H1 (cell line): ENCODE data around the gene CORT. TPM values are rescaled to one million over a fixed set of nuclear protein-coding genes. Genes with fewer than 3 reads are reported as not detected.

ENCODE experiments used
- CREB1 ChIP-seq: IDR thresholded peaks from 2 replicates; pipeline ENCODE4 v1.6.1; 2012; ENCODE audit warnings: inconsistent platforms
- SUZ12 ChIP-seq: fragments of 200-600 bp; sonication (generic); IDR thresholded peaks from 2 replicates; pipeline ENCODE4 v1.6.1; 2012; ENCODE audit warnings: mild to moderate bottlenecking, inconsistent platforms, low read length, moderate library complexity, mixed read lengths
- polyA plus RNA-seq, 7 experiments: library from polyadenylated mRNA; depleted of rRNA in 3 of 7; stranded (reverse) in 5 of 7; unstranded in 2 of 7; fragments of >200 nt in 5 of 7; fragments of 200-250 nt in 2 of 7; gene quantifications; 1 replicate in 5 of 7; 2 replicates in 1 of 7; 4 replicates in 1 of 7; pipeline versions ENCODE4 v1.2.1 to v1.2.3, GENCODE V29; 2011 to 2013; ENCODE audit warnings: missing spikeins in 2 of 7, mixed read lengths in 2 of 7
- total RNA-seq: library from RNA; stranded (reverse); fragmentation: NEBNext Ultra II Directional; extraction: Animal tissue kit (Norgen Biotek cat#: 25700); gene quantifications from 2 replicates; pipeline ENCODE4 v1.2.1, GENCODE V29; 2021
- TF ChIP-seq, protein P1 (sequence below): fragments of 300-600 bp; sonication (generic); IDR thresholded peaks from 2 replicates; pipeline ENCODE4 v1.7.1; 2012; ENCODE audit warnings: low read length, moderate library complexity, mild to moderate bottlenecking, inconsistent platforms; ENCODE audit not compliant: insufficient replicate concordance

CORT gene
- total and polyA plus RNA-seq, 2 of the 8 experiments (the other 6 are each of a cell fraction or from before 2014, with no cell fraction given), result 0.15 to 0.30 TPM

DNA sequence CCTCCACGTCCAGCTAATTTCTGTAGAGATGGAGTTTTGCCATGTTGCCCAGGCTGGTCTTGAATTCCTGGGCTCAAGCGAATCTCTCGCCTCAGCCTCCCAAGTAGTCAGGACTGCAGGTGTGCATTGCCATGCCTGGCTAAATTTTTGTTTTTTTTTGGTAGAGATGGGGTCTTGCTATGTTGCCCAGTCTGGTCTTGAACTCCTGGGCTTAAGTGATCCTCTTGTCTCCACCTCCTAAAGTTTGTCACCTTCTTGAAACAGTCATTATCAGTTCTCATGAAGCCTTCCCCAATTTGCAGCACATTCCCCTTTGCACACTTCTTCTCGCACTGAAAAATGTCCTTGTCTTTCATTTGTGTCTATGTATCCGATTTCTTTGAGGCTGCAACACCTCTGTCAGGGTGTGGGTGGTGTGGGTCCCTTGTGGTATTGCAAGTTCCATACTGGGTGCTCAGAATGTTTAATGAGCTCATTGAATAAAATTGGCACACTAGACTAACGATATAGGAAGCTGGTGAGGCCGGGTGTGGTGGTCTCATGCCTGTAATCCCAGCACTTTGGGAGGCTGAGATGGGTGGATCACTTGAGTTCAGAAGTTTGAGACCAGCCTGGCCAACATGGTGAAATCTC is 2.9 kb upstream of the CORT start (continued):
- TF ChIP-seq, protein P1, sequence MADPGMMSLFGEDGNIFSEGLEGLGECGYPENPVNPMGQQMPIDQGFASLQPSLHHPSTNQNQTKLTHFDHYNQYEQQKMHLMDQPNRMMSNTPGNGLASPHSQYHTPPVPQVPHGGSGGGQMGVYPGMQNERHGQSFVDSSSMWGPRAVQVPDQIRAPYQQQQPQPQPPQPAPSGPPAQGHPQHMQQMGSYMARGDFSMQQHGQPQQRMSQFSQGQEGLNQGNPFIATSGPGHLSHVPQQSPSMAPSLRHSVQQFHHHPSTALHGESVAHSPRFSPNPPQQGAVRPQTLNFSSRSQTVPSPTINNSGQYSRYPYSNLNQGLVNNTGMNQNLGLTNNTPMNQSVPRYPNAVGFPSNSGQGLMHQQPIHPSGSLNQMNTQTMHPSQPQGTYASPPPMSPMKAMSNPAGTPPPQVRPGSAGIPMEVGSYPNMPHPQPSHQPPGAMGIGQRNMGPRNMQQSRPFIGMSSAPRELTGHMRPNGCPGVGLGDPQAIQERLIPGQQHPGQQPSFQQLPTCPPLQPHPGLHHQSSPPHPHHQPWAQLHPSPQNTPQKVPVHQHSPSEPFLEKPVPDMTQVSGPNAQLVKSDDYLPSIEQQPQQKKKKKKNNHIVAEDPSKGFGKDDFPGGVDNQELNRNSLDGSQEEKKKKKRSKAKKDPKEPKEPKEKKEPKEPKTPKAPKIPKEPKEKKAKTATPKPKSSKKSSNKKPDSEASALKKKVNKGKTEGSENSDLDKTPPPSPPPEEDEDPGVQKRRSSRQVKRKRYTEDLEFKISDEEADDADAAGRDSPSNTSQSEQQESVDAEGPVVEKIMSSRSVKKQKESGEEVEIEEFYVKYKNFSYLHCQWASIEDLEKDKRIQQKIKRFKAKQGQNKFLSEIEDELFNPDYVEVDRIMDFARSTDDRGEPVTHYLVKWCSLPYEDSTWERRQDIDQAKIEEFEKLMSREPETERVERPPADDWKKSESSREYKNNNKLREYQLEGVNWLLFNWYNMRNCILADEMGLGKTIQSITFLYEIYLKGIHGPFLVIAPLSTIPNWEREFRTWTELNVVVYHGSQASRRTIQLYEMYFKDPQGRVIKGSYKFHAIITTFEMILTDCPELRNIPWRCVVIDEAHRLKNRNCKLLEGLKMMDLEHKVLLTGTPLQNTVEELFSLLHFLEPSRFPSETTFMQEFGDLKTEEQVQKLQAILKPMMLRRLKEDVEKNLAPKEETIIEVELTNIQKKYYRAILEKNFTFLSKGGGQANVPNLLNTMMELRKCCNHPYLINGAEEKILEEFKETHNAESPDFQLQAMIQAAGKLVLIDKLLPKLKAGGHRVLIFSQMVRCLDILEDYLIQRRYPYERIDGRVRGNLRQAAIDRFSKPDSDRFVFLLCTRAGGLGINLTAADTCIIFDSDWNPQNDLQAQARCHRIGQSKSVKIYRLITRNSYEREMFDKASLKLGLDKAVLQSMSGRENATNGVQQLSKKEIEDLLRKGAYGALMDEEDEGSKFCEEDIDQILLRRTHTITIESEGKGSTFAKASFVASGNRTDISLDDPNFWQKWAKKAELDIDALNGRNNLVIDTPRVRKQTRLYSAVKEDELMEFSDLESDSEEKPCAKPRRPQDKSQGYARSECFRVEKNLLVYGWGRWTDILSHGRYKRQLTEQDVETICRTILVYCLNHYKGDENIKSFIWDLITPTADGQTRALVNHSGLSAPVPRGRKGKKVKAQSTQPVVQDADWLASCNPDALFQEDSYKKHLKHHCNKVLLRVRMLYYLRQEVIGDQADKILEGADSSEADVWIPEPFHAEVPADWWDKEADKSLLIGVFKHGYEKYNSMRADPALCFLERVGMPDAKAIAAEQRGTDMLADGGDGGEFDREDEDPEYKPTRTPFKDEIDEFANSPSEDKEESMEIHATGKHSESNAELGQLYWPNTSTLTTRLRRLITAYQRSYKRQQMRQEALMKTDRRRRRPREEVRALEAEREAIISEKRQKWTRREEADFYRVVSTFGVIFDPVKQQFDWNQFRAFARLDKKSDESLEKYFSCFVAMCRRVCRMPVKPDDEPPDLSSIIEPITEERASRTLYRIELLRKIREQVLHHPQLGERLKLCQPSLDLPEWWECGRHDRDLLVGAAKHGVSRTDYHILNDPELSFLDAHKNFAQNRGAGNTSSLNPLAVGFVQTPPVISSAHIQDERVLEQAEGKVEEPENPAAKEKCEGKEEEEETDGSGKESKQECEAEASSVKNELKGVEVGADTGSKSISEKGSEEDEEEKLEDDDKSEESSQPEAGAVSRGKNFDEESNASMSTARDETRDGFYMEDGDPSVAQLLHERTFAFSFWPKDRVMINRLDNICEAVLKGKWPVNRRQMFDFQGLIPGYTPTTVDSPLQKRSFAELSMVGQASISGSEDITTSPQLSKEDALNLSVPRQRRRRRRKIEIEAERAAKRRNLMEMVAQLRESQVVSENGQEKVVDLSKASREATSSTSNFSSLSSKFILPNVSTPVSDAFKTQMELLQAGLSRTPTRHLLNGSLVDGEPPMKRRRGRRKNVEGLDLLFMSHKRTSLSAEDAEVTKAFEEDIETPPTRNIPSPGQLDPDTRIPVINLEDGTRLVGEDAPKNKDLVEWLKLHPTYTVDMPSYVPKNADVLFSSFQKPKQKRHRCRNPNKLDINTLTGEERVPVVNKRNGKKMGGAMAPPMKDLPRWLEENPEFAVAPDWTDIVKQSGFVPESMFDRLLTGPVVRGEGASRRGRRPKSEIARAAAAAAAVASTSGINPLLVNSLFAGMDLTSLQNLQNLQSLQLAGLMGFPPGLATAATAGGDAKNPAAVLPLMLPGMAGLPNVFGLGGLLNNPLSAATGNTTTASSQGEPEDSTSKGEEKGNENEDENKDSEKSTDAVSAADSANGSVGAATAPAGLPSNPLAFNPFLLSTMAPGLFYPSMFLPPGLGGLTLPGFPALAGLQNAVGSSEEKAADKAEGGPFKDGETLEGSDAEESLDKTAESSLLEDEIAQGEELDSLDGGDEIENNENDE, result no peak
- TF ChIP-seq CREB1 (no peak), SUZ12 (no peak)
